COLO668 (cell line): ENCODE data around the gene GPN2.
"Not testable (repeated sequence)": the region's sequence is repeated elsewhere in the genome, so short reads cannot be mapped to it uniquely, and the experiment has no call there.

ENCODE experiments used
- DNase-seq: peaks from one replicate; lab custom pipeline; 2025; ENCODE audit not compliant: unreplicated experiment; lab: John Stamatoyannopoulos, UW

GPN2 gene

GRCh38 chr1:26900815-26901511 lies 10.9 kb upstream of the GPN2 start:
- no peak for DNase-seq

DNA sequence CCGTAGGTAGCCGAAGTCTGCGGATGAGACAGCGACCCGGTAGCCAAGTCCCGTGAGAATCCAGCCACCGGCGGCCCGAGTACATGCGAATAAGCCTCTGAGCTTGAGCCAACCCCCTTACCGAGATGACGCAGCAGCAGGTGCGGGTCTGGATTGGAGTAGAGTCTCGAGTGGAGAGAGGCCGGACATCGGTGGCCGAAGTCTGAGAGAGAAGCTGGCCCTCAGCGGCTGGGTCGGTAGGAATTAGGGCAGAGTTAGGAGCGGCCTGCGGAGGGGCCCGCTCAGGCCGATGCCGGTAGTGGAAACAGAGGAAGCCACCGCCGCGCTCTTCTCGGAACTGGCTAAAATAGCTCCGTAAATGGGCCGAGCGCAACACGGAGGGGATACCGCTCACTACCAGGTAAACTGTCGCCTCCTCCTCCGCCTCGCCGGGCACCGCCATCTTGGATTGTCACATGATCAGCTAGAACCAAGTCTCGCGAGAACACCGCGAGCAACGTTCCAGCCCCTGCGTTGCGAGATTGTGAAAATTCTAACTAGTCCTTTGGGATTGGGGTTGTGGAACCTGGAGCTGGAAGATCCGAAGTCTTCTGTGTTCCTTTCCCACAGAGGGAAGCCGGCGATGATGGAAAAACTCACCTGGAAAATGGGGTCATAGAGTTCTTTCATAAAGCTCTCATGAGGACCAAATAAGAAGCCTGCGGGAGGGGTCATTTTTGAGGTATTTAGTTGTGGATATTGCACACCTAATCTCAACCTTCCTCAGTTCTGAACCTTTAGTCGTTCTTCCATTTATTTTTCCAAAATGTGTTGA lies 10.1 kb upstream of the GPN2 start, which contains the start of gene GPATCH3:
GPATCH3 (minus strand) TSS at position 467 of the 814 bp plus-strand sequence; CDS start at position 442, 25 bp downstream.
- peak; percentile 99 for DNase-seq

DNA sequence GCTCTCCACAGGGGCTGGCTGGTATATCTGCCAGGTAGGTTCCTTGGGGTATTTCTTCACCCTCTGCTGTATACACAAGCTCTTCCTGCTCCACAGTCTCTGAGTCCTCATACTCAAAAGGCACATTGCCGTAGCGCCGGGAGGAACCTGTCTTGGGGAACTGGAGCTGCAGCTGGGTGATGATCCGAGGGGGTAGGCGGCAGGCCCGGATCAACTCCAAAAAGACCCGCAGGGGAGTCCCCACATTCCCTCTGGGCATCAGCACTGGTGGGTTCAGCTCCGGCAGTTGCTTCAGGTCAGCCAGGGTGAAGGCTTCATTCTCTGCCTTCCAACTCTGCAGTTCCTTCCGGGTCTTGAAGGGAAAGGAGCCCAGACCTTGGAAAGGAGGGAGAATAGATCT lies 7.3 kb upstream of the GPN2 start:
- no peak for DNase-seq

GRCh38 chr1:26894263-26894662 lies 4.2 kb upstream of the GPN2 start:
- no peak for DNase-seq

- no peak for DNase-seq
Observed at GRCh38 chr1:26890467-26890796, 349 bp upstream of the GPN2 start.

DNA sequence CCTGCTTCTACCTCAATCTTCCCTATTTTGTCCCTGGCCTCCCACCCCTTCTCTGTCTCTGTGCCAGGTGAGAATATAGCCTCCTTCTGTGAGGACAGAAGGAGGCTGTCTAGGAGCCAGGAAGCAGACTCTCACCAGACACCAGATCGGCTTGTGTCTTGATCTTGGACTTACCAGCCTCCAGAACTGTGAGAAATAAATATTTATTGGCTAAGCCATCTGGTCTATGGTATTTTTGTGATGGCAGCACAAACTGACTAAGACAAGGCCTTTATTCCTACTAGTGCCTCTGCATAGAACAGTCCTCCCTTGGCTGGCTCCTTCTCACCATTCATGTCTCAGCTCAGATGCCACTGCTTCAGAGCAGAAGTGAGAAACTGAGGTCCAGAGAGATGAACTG lies 1.9 kb downstream of the GPN2 start:
- no peak for DNase-seq

DNA sequence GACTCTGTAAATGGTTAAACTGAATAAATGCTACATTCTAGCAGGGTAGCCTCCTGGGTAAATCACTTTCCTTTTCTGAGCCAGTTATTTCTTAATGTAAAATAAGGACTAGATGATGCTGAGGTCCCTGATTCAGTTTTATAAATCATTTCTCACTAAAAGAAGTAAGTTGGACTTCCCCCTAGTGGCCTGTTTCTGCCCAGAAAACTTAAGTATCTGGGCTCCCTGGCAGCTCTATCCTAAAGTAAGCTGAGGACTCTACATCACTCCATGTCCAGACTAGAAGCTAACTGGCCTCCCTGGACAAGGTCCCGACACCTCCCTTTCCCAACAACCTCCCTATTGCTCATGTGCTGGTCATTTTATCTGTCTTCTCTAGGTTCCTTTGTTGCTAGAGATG lies 3.0 kb downstream of the GPN2 start:
- no peak for DNase-seq

- DNase-seq: no peak
Observed at GRCh38 chr1:26882696-26883463, 7.2 kb downstream of the GPN2 start.

DNA sequence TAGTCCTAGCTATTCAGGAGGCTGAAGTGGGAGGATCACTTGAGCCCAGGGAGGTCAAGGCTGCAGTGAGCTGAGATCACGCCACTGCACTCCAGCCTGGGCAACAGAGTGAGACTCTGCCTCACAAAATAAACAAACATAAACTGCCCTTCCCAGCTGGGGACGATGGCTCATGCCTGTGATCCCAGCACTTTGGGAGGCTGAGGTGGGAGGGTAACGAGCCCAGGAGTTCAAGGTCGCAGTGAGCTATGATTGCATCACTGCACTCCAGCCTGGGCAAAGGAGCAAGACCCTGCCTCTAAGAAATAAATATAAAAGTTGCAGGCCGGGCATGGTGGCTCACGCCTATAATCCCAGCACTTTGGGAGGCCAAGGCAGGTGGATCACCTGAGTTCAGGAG lies 8.5 kb downstream of the GPN2 start:
- DNase-seq: not testable (repeated sequence)

DNA sequence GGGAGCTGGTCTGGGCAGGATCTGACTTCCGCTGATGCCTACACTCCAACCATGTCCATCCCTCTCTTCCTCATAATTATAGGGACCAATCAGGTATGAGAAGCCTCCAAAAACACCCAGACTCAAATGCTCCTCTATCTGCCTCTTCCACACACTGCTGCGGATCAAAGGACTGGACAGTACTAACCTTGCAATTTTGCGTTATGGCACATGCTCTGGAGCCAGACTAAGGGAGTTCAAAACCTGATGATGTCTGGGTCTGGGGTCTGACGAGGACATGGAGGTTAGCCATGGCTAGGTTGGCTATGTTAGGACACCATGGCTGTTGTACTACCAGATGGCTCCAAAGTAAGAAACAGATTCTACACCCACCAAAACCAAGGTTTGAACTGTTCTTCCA lies 10.3 kb downstream of the GPN2 start:
- no peak for DNase-seq

GRCh38 chr1:26877326-26877725 lies 12.8 kb downstream of the GPN2 start:
- no peak for DNase-seq

GRCh38 chr1:26874896-26875295 lies 15.2 kb downstream of the GPN2 start:
- DNase-seq: no peak

- not testable (repeated sequence) for DNase-seq
Observed at GRCh38 chr1:26873097-26873496, 17.0 kb downstream of the GPN2 start.

GRCh38 chr1:26864610-26865480 lies 25.2 kb downstream of the GPN2 start:
- peak; percentile 100 for DNase-seq

- peak; percentile 66 for DNase-seq
Observed at GRCh38 chr1:26863685-26864077, 26.4 kb downstream of the GPN2 start.

GRCh38 chr1:26862781-26863684 lies 27.1 kb downstream of the GPN2 start, which contains the start of gene SFN:
Gene SFN (plus strand): TSS chr1:26863149. CDS start chr1:26863213, 64 bp downstream.
- peak; percentile 98 for DNase-seq

DNA sequence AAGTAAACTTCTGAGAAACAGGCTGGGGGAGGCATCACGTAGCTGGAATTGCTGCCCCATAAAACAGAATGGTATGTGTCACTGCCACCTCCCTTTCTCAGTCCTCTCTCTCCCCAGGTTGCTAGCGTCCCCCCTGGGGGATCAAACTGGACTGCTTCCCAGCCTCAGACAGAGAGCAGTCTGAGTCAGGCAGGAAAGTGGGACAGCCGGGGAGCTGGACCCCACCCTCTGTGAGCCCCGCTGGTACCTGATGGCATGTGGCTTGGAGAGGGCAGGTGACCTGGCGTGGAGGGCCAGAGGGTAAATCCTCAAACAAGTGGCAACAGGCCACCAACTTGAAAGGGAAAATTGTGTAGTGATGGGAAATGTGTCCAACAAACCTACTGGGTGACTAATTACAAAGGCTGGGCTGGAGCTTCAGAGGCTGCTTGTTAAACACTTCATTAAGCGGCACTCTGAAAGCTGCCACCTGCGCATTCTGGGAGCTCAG lies 28.1 kb downstream of the GPN2 start:
- peak; percentile 44 for DNase-seq

- DNase-seq: no peak
Observed at GRCh38 chr1:26861286-26861701, 28.8 kb downstream of the GPN2 start.

DNA sequence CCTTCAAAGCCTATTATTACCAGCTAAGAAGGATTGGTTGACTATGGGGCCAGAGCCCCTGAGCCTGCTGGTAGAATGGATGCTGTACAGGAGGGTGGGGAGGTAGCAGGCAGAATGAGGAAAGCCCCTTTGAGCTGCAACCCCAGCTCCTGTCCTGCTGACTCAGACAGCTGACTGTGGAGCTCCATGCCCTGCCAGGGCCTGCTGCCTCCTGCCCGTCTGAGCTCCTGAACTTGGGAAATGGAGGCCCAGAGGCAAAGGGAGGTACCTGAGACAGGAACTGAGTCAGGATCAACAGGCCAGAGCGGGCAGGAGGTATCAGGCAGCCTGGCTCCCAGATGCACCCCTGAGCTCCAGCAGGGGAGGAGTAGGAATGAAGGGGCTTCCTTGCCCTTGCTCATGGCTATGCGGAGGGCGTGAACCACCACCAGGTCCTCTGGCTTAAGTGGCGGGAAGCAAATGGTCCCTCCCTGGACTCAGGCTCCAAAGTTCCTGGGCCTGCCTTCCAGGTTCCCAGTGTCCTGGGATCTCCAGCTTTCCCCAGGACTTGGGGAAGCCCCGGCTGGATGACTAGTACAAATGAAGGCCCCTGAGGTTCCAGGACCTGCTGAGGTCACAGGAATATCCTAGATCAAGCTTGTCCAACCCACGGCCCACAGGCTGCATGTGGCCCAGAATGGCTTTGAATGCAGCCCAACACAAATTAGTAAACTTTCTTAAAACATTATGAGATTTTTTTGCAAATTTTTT lies 31.0 kb downstream of the GPN2 start:
- no peak for DNase-seq
